ENCODE measurements around the gene CAPZA2.
"Not testable (repeated sequence)": the region's sequence is repeated elsewhere in the genome, so short reads cannot be mapped to it uniquely, and the experiment has no call there.

Gene CAPZA2

DNA sequence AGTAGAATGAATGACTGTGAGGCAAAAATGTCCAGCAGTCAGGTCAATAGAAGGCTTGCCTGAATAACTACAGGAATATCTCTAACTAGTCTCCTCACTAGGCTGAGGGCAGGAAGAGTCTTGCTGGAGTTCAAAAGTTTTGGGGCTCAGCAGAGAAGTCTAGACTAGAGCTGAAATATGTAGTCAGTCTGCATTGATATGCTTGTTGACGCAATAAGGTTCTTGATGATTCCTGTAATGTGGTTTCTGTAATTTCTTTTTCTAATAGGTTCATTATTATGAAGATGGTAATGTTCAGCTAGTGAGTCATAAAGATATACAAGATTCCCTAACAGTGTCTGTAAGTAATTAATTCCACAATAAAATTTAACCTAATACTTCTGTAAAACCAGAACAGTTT lies 49.4 kb downstream of the CAPZA2 start:
- FAIRE-seq (no peak), DNase-seq (ENCODE audit: extremely low spot score, insufficient read length, low read depth) (no peak)

GRCh38 chr7:116912269-116912909 lies 50.0 kb downstream of the CAPZA2 start:
- DNase-seq (ENCODE audit: extremely low spot score, insufficient read length, low read depth), result no peak
- no peak for FAIRE-seq

DNA sequence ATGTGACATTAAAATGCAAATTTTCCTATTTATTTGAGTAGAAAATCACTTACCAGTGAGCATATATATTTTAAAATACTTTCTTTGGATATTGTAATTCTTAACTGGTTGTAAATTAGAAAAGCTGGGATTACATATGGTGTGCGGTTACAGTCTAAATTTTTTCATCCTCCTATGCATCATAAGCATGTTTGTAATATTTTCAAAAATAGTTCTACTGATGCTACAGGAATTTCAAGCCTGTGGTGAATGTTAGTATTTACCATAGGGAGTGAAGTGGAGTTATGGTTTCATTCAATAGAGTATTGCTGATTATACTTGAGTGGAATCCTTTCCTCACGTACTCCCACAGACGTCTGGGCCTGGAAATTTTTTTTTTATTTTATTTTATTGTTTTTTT lies 56.3 kb downstream of the CAPZA2 start:
- DNase-seq (ENCODE audit: extremely low spot score, insufficient read length, low read depth) (no peak), FAIRE-seq (no peak)

GRCh38 chr7:116920359-116920758 lies 58.0 kb downstream of the CAPZA2 start:
- FAIRE-seq (no peak), DNase-seq (ENCODE audit: extremely low spot score, insufficient read length, low read depth) (no peak)

DNA sequence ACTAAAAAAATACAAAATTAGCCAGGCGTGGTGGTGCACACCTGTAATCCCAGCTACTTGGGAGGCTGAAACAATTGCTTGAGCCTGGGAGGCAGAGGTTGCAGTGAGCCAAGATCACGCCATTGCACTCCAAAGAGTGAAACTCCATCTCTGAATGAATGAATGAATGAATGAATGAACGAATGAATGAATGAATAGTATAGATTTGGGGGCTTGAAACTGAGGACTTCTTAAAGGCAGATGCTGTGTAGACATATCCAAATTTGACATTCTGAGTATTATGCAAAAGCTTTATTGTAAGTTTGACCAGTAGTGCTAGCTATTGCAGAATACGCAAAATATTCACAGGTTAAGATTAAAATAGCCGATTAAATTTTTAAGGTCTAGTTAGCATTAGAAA lies 60.2 kb downstream of the CAPZA2 start:
- DNase-seq (ENCODE audit: extremely low spot score, insufficient read length, low read depth) (no peak), FAIRE-seq (no peak)

DNA sequence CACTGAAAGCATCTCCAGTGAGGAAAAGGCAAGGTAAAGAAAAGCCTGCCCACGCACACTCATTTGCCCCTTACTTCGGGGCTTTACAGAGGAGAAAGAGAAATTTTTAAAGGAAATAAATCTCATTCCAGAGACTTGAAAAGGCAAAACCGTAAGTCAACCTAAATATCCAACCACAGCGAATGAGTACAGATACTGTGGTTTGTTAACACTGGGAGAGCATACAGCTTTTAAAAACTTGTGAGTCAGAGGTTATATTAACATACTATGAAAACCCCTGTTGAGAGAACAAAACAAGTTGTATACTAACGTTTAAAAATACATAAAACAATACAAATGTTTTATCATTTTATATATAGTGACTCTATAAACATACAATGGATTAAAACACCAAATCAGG lies 62.4 kb downstream of the CAPZA2 start:
- no peak for DNase-seq (ENCODE audit: extremely low spot score, insufficient read length, low read depth)
- FAIRE-seq, result no peak

GRCh38 chr7:116929021-116929420 lies 66.6 kb downstream of the CAPZA2 start:
- no peak for FAIRE-seq

GRCh38 chr7:116929914-116930913 lies 67.8 kb downstream of the CAPZA2 start:
- FAIRE-seq, result peak; percentile 83
- peak; percentile 66 for DNase-seq (ENCODE audit: extremely low spot score, insufficient read length, low read depth)

More at GRCh38 chr7:116929021-116929420, 66.6 kb downstream of the CAPZA2 start:
- DNase-seq (ENCODE audit: extremely low spot score, insufficient read length, low read depth), result no peak

- FAIRE-seq (no peak), DNase-seq (ENCODE audit: extremely low spot score, insufficient read length, low read depth) (no peak)
Measured at GRCh38 chr7:116932566-116932965, 70.2 kb downstream of the CAPZA2 start.

DNA sequence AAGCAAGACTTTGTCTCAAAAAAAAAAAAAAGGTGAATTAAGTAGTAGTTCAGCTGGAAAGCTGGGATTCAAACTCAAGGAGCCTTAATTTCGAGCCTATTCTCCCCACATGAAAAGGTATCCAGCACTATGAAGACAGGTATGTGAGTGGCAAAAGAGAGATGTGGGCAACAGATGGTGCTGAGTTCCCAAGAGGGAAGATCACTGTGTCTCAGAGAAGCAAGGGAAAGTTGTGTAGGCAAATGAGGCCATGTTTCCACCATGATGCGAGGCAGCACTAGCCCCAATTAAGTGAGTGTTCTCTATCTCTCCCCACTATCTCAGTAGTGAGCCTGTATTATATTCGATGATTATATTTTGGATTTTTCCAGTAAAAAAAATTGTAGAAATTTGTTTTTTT lies 71.1 kb downstream of the CAPZA2 start:
- DNase-seq (ENCODE audit: extremely low spot score, insufficient read length, low read depth), result no peak
- FAIRE-seq, result no peak

DNA sequence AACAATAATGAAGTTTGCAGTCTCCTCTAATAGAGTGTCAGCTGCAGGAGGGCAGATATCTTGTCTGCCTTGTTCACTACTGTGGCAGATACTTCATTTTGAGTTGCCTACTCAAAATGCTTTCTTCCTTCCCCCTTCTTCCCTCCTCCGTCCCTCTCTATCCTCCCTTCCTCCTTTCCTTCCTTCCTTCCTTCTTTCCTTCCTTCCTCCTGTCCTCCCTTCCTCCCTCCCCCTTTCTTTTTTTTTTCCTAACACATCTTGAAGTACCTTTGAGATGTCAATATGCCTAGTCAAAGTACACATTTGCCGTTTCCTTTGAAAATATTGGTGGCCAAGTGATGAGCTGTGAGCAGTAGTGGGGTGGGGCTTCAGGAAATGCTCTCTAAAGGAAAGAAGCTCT lies 72.2 kb downstream of the CAPZA2 start:
- no peak for DNase-seq (ENCODE audit: extremely low spot score, insufficient read length, low read depth)
- FAIRE-seq, result no peak

DNA sequence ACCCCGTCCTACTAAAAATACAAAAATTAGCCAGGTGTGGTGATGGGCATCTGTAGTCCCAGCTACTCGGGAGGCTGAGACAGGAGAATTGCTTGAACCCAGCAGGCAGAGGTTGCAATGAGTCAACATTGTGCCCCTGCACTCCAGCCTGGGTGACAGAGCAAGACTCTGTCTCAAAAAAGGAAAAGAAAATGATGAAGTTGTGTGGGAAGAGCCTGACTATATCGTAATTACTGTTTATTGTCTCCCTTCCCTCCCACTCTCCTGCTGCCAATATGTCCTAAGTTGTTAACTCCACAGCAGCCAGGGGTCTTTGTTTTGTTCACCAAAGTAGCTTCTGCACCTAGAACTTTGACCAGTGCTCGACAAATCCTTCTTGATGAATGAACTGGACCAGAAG lies 74.5 kb downstream of the CAPZA2 start:
- not testable (repeated sequence) for DNase-seq (ENCODE audit: extremely low spot score, insufficient read length, low read depth)

DNA sequence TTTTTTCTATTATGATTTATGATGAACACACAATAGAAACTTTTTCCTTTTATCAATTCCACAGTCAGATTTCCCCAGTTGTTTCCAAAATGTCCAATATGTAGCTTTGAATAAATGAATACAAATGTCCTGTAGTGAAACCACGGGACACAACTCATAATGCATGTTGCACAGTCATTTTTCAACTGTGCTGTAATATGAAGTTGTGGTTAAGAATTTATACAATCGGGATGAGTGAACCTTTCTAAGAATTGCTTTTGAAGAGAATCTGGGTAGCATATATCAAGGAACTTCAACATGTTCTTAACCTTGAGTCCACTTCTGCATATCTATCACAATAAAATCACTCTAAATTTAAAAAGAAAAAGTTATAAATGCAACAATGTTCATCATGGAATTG lies 76.3 kb downstream of the CAPZA2 start:
- DNase-seq (ENCODE audit: extremely low spot score, insufficient read length, low read depth), result no peak
- FAIRE-seq, result no peak

More for the DNA sequence above, 74.5 kb downstream of the CAPZA2 start:
- FAIRE-seq, result not testable (repeated sequence)

DNA sequence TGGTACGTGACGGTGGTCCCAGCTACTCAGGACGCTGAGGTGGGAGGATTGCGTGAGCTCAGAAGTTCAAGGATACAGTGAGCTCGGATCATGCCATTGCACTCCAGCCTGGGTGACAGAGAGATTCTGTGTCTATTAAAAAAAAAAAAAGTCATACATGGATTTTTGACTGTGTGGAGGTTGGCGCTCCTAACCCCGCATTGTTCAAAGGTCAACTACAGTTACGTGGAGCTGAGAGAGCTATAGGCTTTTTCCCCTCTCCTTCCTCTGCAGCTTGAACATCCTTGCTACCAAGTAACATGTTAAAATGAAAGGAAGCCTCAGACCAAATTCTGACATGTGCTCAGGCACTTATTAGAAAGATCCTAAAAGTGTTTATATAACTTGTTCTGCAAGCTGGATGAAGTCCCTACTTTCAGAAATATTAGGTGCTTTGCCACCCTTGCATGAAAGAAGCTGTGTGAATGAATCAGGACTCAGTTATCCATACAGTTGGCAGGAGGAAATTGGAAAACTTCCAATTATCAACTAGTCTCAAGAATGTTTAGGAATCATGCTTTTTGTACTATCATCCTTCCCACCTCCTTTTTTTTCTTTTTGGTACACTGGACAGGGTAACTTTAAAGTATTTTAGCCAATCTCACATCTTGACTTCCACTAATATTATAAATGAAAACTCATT lies 78.4 kb downstream of the CAPZA2 start:
- FAIRE-seq (no peak), DNase-seq (ENCODE audit: extremely low spot score, insufficient read length, low read depth) (no peak)

DNA sequence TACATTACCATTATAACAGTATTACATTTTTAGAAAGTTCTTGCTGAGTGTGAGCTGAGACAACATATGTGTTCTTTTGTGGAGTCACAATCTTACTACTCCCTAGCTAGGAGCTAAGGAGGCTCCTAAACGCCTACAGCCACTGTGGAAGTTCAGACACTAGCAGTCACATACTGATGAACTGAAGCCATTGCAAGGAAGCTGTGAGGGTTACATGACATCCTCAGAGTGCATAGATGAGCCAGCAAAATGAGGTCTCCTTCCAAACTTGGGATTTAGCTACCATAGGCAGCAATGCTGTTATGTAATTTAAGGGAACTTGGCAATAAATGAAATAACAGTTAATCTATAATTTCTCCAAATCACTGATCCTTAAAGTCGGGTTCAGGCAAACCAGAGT lies 80.1 kb downstream of the CAPZA2 start:
- DNase-seq (ENCODE audit: extremely low spot score, insufficient read length, low read depth), result no peak

DNA sequence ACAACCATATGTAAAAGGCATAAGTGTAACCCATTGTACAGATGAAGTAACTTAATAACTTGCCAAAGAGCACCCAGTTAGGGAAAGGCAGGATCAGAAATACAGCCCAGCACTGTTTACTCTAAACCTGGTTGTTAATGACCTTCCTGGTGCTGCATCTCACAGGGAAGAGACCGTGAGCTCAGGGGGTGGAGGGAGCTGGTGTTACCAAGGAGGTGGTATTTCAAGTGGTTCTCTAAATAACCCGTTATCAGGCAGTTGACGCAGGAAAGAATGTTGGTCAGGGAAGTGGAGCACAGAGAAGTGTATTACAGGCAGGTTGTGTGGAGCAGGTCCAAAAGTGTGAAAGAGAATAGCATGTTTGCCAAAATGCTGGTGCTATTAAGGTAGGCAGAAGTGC lies 86.5 kb downstream of the CAPZA2 start:
- FAIRE-seq (no peak), DNase-seq (ENCODE audit: extremely low spot score, insufficient read length, low read depth) (no peak)

More for the DNA sequence above, 80.1 kb downstream of the CAPZA2 start:
- no peak for FAIRE-seq

- FAIRE-seq, result no peak
Measured at GRCh38 chr7:116949941-116950801, 87.8 kb downstream of the CAPZA2 start.

DNA sequence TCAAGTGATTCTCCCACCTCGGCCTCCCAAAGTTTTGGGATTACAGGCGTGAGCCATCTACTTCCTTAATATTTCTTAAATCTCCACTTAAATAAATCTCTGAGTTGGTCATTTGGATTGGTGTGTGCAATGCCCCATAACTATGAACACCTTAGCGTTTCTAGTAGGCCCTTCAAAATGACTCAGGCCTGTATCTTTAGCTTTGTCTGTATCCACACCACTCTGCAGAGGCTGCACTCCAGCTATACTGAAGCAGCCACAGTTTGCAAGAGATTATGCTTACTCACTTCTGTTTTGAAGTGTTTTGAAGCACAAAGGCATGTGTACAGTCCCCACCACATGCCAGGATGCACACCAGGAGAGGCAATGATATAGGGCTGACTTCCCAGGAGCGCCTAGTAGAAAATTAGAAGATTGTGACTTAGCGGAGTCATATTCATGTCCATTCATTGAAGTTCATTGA lies 88.5 kb downstream of the CAPZA2 start:
- DNase-seq (ENCODE audit: extremely low spot score, insufficient read length, low read depth), result no peak
- no peak for FAIRE-seq

More at GRCh38 chr7:116949941-116950801, 87.8 kb downstream of the CAPZA2 start:
- DNase-seq (ENCODE audit: extremely low spot score, insufficient read length, low read depth), result no peak
